ENCODE results near the gene EVA1C.

GRCh38 chr21:32492376-32492775 is 79.9 kb downstream of the EVA1C start:
- TF ChIP-seq TAF1 (IDR thresholded peaks at IDR 0.05; ENCODE audit: low read depth, low read length) (no peak), POLR2A (IDR thresholded peaks at IDR 0.05; ENCODE audit: low read depth, low read length) (no peak)
